Kidney (tissue), 14 donors: ENCODE data around the gene FKBP3. TPM values are rescaled to one million over a fixed set of nuclear protein-coding genes. Genes with fewer than 3 reads are reported as not detected.

Experiments
- DNase-seq, 5 donors: peaks; one replicate each; pipeline ENCODE4 v3.0.0-alpha.2; 2013 to 2020
- FAIRE-seq: peaks from 2 replicates; lab custom pipeline; 2012; peaks lifted over from hg19 to GRCh38; lab: Jason Lieb, UNC
- H3K27ac ChIP-seq, 2 donors: one replicate each; pipeline ENCODE4 v1.7.0; 2013; ENCODE audit warnings: low read depth in 2 of 2, low read length in 2 of 2, inconsistent platforms in 1 of 2
- H3K27me3 ChIP-seq: one replicate; pipeline ENCODE4 v1.7.1; 2013; ENCODE audit warnings: low read length, inconsistent platforms; ENCODE audit not compliant: control insufficient read depth, insufficient read depth
- H3K36me3 ChIP-seq, 3 donors: one replicate each; pipeline versions ENCODE4 v1.7.0 to v1.7.1; 2013; ENCODE audit warnings: low read length in 3 of 3, control low read depth in 1 of 3, inconsistent platforms in 1 of 3; ENCODE audit not compliant: insufficient read depth in 3 of 3, control insufficient read depth in 2 of 3
- H3K4me1 ChIP-seq, 3 donors: one replicate each; pipeline versions ENCODE4 v1.7.0 to v1.7.1; 2013; ENCODE audit warnings: low read length in 3 of 3, inconsistent platforms in 1 of 3, low read depth in 1 of 3; ENCODE audit not compliant: control insufficient read depth in 2 of 3, insufficient read depth in 2 of 3
- H3K4me3 ChIP-seq, 3 donors: one replicate each; pipeline versions ENCODE4 v1.7.0 to v1.8.1; 2013; ENCODE audit warnings: low read length in 3 of 3, control low read depth in 1 of 3, inconsistent platforms in 1 of 3
- H3K9ac ChIP-seq, 3 donors: one replicate each; pipeline versions ENCODE4 v1.7.0 to v1.7.1; 2013; ENCODE audit warnings: low read length in 3 of 3, control low read depth in 1 of 3, inconsistent platforms in 1 of 3
- H3K9me3 ChIP-seq, 3 donors: one replicate each; pipeline versions ENCODE4 v1.7.0 to v1.7.1; 2013; ENCODE audit warnings: low read length in 3 of 3, control low read depth in 1 of 3, inconsistent platforms in 1 of 3; ENCODE audit not compliant: control insufficient read depth in 2 of 3, insufficient read depth in 1 of 3
- CTCF ChIP-seq: IDR thresholded peaks from 3 replicates; pipeline ENCODE4 v1.5.1; 2012; ENCODE audit warnings: mild to moderate bottlenecking, moderate library complexity, borderline replicate concordance; ENCODE audit not compliant: insufficient read depth; ENCODE audit errors: extremely low read depth
- intact Hi-C: fragments of 100-400 bp; cut with DNase I; formaldehyde crosslinking; loops from one replicate; pipeline ENCODE4 v1.11.1; 2022
- polyA plus RNA-seq: library from polyadenylated mRNA; stranded (reverse); fragments of 350-450 nt; fragmentation: Illumina TruSeq; extraction: RNeasy Lipid Tissue Mini Kit (QIAGEN cat#74804); gene quantifications from one replicate; pipeline ENCODE4 v1.2.3, GENCODE V29; 2014; ENCODE audit warnings: low read depth, low replicate concordance; ENCODE audit not compliant: insufficient read depth
- total RNA-seq: library from RNA; stranded (reverse); fragmentation: NEBNext Ultra II Directional; extraction: Animal tissue kit (Norgen Biotek cat#: 25700); gene quantifications from one replicate; pipeline ENCODE4 v1.2.1, GENCODE V29; 2021
- donor health status: control.
- donor health status: control.
- donor health status: control.
- donor health status: control.
- donor health status: control.
- donor health status: DM: yes; HTN: yes; CAD: no.
- donor health status: Normal renal cell carcinoma (clear cell type).

Gene FKBP3
- total and polyA plus RNA-seq, 2 donors from 2014 or later: 52.7 to 122 TPM

GRCh38 chr14:45177076-45177475, 42.8 kb upstream of the FKBP3 start:
- no peak for TF ChIP-seq CTCF
- Histone ChIP-seq H3K9ac (no peak overlapping the region), H3K4me1 (no peaks in the 10 kb centered on the region), H3K4me3 (no peak overlapping the region), H3K27ac (no peak overlapping the region), H3K36me3 (no peaks in the 10 kb centered on the region), H3K9me3 (no peaks in the 10 kb centered on the region), H3K27me3 (no peaks in the 10 kb centered on the region)
- intact Hi-C loops: no loop called here
- DNase-seq: no peak
- no peak for FAIRE-seq

GRCh38 chr14:45169906-45170305, 35.6 kb upstream of the FKBP3 start:
- no peaks in the 10 kb centered on the region for H3K27me3 ChIP-seq
- no peaks in the 10 kb centered on the region for H3K4me1 ChIP-seq
- no peak overlapping the region for H3K9ac ChIP-seq
- intact Hi-C loops: no loop called here
- no peak for TF ChIP-seq CTCF
- no peaks in the 10 kb centered on the region for H3K9me3 ChIP-seq
- no peaks in the 10 kb centered on the region for H3K36me3 ChIP-seq
- no peak overlapping the region for H3K4me3 ChIP-seq
- no peak for FAIRE-seq
- H3K27ac ChIP-seq: no peak overlapping the region
- no peak for DNase-seq

GRCh38 chr14:45156067-45156466, 21.8 kb upstream of the FKBP3 start:
- no peak overlapping the region for H3K4me3 ChIP-seq
- DNase-seq (no peak), FAIRE-seq (no peak)
- no peak overlapping the region for H3K9ac ChIP-seq
- H3K27me3 ChIP-seq: no peaks in the 10 kb centered on the region
- H3K9me3 ChIP-seq: no peaks in the 10 kb centered on the region
- no peaks in the 10 kb centered on the region for H3K4me1 ChIP-seq
- no peak overlapping the region for H3K27ac ChIP-seq
- no peaks in the 10 kb centered on the region for H3K36me3 ChIP-seq
- intact Hi-C loops: no loop called here
- no peak for TF ChIP-seq CTCF

- no peaks in the 10 kb centered on the region for H3K27me3 ChIP-seq
- H3K4me1 ChIP-seq: no peaks in the 10 kb centered on the region
- no peak overlapping the region for H3K9ac ChIP-seq
- no peaks in the 10 kb centered on the region for H3K9me3 ChIP-seq
- no peak overlapping the region for H3K4me3 ChIP-seq
- FAIRE-seq (no peak), DNase-seq (no peak)
- TF ChIP-seq CTCF: no peak
- no peak overlapping the region for H3K27ac ChIP-seq
- no peaks in the 10 kb centered on the region for H3K36me3 ChIP-seq
- intact Hi-C loops: no loop called here
Observed at GRCh38 chr14:45150386-45150890, 16.2 kb upstream of the FKBP3 start.
